ENCODE measurements around the gene PTPN5. TPM values are rescaled to one million over a fixed set of nuclear protein-coding genes. Genes with fewer than 3 reads are reported as not detected.

The PTPN5 gene
- total RNA-seq, 1 experiment from 2014 or later: not detected

DNA sequence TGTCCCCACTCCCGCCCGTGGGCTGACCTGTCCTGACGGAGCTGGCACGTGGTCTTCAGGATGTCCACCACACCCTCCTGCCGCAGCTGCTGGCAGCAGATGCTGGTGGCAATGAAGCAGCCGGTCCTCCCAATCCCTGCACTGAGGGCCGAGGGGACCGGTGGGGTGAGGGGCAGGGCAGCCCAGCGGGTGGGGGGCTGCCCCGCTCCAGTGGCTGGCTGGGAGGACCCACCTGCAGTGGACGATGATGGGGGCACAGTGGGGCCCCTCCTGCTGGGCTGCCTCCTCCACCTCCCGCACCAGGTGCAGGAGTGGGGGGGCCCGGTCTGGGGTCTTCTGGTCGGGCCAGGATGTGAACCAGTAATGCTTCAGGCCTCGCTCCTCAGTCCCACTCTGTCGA, 62.2 kb downstream of the PTPN5 start:
- H3K36me3 ChIP-seq (ENCODE audit: low read depth): no peaks in the 10 kb centered on the region
- no peaks in the 10 kb centered on the region for H3F3A ChIP-seq (ENCODE audit: insufficient read depth, low read depth)
- intact Hi-C loops (cut with micrococcal nuclease; ENCODE audit: unreplicated experiment): no loop called here
- H3K9me3 ChIP-seq (ENCODE audit: insufficient read depth, low read depth): no peaks in the 10 kb centered on the region
- no peaks in the 10 kb centered on the region for H3K4me1 ChIP-seq (replicated peaks; ENCODE audit: insufficient read depth)
- no peak overlapping the region for H3K27ac ChIP-seq
- no peak overlapping the region for H3K4me2 ChIP-seq
- H4K20me1 ChIP-seq (ENCODE audit: insufficient read depth): no peaks in the 10 kb centered on the region
- no TSS peak for BruUV-seq (replicated peaks)
- DNase-seq: no peak
- no peak overlapping the region for H3K4me3 ChIP-seq
- ChIA-PET POLR2A (ENCODE audit: unreplicated experiment) (no interaction called here), CTCF (no interaction called here)
- TF ChIP-seq, protein P1, sequence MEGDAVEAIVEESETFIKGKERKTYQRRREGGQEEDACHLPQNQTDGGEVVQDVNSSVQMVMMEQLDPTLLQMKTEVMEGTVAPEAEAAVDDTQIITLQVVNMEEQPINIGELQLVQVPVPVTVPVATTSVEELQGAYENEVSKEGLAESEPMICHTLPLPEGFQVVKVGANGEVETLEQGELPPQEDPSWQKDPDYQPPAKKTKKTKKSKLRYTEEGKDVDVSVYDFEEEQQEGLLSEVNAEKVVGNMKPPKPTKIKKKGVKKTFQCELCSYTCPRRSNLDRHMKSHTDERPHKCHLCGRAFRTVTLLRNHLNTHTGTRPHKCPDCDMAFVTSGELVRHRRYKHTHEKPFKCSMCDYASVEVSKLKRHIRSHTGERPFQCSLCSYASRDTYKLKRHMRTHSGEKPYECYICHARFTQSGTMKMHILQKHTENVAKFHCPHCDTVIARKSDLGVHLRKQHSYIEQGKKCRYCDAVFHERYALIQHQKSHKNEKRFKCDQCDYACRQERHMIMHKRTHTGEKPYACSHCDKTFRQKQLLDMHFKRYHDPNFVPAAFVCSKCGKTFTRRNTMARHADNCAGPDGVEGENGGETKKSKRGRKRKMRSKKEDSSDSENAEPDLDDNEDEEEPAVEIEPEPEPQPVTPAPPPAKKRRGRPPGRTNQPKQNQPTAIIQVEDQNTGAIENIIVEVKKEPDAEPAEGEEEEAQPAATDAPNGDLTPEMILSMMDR (conservative IDR thresholded peaks at IDR 0.05): no peak
- TF ChIP-seq EZH2 (IDR thresholded peaks at IDR 0.05; ENCODE audit: low read depth): no peak
- H2AFZ ChIP-seq: no peak overlapping the region
- H3K9me2 ChIP-seq (ENCODE audit: insufficient read depth): no peaks in the 10 kb centered on the region
- H3K27me3 ChIP-seq (ENCODE audit: insufficient read depth, low read depth): no peaks in the 10 kb centered on the region
- H3K79me2 ChIP-seq (ENCODE audit: low read depth): no peaks in the 10 kb centered on the region

- Histone ChIP-seq H3K9me3 (ENCODE audit: insufficient read depth, low read depth) (no peaks in the 10 kb centered on the region), H4K20me1 (ENCODE audit: insufficient read depth) (no peaks in the 10 kb centered on the region), H3K27ac (no peak overlapping the region), H3K36me3 (ENCODE audit: low read depth) (no peaks in the 10 kb centered on the region), H3K4me1 (replicated peaks; ENCODE audit: insufficient read depth) (no peaks in the 10 kb centered on the region), H3K27me3 (ENCODE audit: insufficient read depth, low read depth) (no peaks in the 10 kb centered on the region), H2AFZ (no peak overlapping the region), H3F3A (ENCODE audit: insufficient read depth, low read depth) (no peaks in the 10 kb centered on the region), H3K79me2 (ENCODE audit: low read depth) (no peaks in the 10 kb centered on the region), H3K4me3 (no peak overlapping the region), H3K9me2 (ENCODE audit: insufficient read depth) (no peaks in the 10 kb centered on the region), H3K4me2 (no peak overlapping the region)
- BruUV-seq (replicated peaks): no TSS peak
- ChIA-PET POLR2A (ENCODE audit: unreplicated experiment) (no interaction called here), CTCF (interaction anchor here (0.5 to 1.1 kb wide), 3 partner anchors 21 to 1193 kb away, joined by 3 to 5 read pairs (median 4); no protein-coding TSS in a partner anchor)
- no peak for DNase-seq
- TF ChIP-seq, protein P1 (conservative IDR thresholded peaks at IDR 0.05): no peak
- no peak for TF ChIP-seq EZH2 (IDR thresholded peaks at IDR 0.05; ENCODE audit: low read depth)
- intact Hi-C loops (cut with micrococcal nuclease; ENCODE audit: unreplicated experiment): no loop called here
Measured at GRCh38 chr11:18728658-18729057, 62.9 kb downstream of the PTPN5 start.

GRCh38 chr11:18727479-18728236, 63.9 kb downstream of the PTPN5 start:
- H3K27ac ChIP-seq: no peak overlapping the region
- BruUV-seq (replicated peaks): no TSS peak
- H3K9me3 ChIP-seq (ENCODE audit: insufficient read depth, low read depth): no peaks in the 10 kb centered on the region
- ChIA-PET POLR2A (ENCODE audit: unreplicated experiment) (interaction anchor here (0.5 to 0.6 kb wide), 2 partner anchors 17 to 746 kb away, joined by 3 to 4 read pairs; no protein-coding TSS in a partner anchor), CTCF (interaction anchor here (0.5 to 1.1 kb wide), 4 partner anchors 22 to 1194 kb away, joined by 3 to 5 read pairs (median 4); no protein-coding TSS in a partner anchor)
- H3K4me3 ChIP-seq: no peak overlapping the region
- DNase-seq: peak in 1 of 2 experiments; percentile 35
- no peak overlapping the region for H2AFZ ChIP-seq
- no peaks in the 10 kb centered on the region for H3K27me3 ChIP-seq (ENCODE audit: insufficient read depth, low read depth)
- 0 out of 2 replicates have a peak, but pooled peaks cover under 1% of the 10 kb centered on the region for H3K4me1 ChIP-seq (replicated peaks; ENCODE audit: insufficient read depth)
- intact Hi-C loops (cut with micrococcal nuclease; ENCODE audit: unreplicated experiment): no loop called here
- no peaks in the 10 kb centered on the region for H3K9me2 ChIP-seq (ENCODE audit: insufficient read depth)
- no peaks in the 10 kb centered on the region for H3K79me2 ChIP-seq (ENCODE audit: low read depth)
- H3F3A ChIP-seq (ENCODE audit: insufficient read depth, low read depth): no peaks in the 10 kb centered on the region
- H3K36me3 ChIP-seq (ENCODE audit: low read depth): no peaks in the 10 kb centered on the region
- no peaks in the 10 kb centered on the region for H4K20me1 ChIP-seq (ENCODE audit: insufficient read depth)
- TF ChIP-seq, protein P1 (conservative IDR thresholded peaks at IDR 0.05): peak; percentile 89
- TF ChIP-seq EZH2 (IDR thresholded peaks at IDR 0.05; ENCODE audit: low read depth): no peak
- no peak overlapping the region for H3K4me2 ChIP-seq

Data from PC-9 (cell line).